HG02759 (cell line): ENCODE results near the gene RFC5.

ENCODE experiments used
- ATAC-seq: cut with Tn5 transposase; IDR thresholded peaks from one replicate; pipeline ENCODE4 v1.9.1; 2021; ENCODE audit warnings: mild to moderate bottlenecking, moderate library complexity; ENCODE audit not compliant: unreplicated experiment

Gene RFC5

DNA sequence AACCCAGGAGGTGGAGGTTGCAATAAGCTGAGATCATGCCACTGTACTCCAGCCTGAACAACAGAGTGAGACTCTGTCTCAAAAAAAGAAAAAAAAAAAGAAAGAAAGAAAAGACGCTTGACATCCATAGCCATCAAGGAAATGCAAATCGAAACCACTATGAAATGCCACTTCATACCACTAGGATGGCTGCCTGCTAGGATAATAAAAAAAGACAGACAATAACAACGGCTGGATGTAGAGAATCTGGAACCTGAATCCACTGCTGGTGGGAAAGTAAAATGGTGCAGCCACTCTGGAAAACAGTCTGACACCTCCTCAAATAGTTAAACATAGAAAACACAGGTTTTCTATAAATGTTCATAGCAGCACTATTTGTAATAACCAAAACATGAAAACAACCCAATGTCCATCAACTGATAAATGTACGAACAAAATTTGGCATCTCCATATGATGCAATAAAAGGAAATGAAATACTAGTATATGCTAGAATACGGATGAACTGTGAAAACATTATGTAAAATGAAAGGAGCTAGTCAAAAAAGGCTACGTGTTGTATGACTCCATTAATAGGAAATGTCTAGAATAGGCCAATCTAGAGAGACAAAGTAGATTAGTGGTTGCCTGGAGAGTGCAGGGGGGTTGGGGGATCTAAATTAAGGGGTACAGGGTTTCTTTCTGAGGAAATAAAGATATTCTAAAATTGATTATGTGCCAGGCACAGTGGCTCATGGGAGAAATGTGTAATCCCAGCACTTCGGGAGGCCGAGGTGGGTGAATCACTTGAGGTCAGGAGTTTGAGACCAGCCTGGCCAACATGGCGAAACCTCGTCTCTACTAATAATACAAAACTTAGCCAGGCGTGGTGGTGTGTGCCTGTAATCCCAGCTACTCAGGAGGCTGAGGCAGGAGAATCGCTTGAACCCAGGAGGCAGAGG is 34.7 kb downstream of the RFC5 start:
- no peak for ATAC-seq

DNA sequence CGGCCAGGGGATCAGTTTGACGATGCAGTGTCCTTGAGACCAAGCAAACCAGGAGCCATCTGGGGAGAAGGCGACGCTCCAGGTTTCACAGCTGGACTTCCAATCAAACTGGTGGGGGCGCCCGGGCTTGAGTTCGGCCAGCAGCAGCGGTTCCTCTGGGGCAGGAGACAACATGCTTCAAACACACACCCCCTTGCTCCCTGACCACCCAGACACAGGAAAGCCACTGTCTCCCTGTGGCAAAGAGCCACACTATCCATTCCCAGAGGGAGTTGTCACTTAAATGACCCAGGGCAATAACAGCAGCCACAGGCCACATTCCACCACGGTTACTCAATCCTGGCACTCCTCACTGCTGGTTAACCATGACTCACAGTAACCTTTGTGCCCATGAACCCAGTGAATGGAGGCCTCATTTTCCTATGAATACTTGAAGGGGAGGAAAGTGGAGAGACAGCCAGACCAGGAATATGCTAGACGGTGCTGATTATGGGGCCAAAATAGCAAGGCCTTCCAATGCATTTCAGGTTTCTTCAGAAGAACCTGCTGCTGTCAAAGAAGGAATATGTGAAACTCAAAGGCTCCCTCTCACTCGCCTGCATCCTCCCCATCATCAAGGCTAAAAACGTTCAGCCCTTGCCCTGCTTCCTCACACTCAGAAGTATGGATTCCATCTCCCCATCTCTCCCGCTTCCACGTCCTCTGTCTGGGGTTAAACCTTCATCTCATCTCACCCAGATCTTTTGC is 36.0 kb downstream of the RFC5 start:
- no peak for ATAC-seq

DNA sequence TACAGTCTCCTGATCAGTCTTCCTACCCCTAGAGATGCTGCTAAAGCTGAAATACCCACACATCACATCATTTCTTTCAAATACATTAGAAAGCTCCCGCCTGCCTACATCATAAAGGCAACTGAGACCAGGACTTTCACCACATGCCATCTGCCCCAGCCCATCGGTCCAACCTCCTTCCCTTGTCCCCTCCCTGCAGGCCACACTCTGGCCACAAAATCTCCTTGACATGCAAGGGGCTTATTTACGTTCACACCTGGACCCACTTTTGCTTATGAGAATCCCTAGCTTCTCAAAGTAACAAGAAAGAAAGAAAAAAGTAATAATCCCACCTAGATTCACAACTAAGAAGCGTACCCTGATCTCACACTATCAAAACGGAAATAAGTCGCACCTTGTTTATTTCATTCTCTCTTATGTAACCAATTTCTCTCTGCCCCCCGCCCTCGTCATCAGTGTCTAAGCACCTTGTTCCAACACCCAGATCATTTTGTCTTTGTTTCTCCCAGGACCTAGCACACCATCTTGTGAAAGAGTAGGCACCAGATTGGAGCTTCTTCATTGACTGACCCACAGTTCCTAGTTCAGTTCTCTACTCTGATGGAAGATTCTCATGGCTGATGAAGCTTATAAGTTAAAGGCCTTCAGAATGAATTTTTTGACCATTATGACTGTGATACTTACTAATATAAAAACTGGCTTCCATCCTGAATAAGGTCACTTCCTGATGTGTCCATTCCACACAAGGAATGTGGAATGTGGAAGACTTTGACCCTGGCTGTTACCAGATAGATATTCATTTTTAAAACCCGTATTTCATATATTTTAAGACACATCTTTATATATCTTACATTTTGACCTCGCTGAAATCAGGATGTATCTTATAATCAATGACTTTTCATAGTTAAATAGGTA is 36.8 kb downstream of the RFC5 start:
- ATAC-seq: no peak

DNA sequence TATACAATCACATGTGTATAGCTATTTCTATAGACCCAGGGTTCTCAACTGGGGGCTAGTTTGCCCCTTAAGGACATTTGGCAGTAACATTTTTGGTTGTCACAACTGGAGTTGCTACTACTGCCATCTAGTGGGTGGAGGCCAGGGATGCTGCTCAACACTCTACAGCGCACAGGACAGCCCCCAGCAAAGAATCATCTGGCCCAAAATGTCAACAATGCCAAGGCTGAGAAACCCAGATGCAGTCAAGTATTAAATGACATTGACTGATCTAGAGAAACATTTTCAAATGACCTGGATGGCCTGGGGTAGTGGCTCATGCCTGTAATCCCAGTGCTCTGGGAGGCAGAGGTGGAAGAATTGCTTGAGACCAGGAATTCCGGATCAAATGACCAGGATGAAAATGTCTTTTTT is 38.6 kb downstream of the RFC5 start:
- peak; percentile 78 for ATAC-seq

DNA sequence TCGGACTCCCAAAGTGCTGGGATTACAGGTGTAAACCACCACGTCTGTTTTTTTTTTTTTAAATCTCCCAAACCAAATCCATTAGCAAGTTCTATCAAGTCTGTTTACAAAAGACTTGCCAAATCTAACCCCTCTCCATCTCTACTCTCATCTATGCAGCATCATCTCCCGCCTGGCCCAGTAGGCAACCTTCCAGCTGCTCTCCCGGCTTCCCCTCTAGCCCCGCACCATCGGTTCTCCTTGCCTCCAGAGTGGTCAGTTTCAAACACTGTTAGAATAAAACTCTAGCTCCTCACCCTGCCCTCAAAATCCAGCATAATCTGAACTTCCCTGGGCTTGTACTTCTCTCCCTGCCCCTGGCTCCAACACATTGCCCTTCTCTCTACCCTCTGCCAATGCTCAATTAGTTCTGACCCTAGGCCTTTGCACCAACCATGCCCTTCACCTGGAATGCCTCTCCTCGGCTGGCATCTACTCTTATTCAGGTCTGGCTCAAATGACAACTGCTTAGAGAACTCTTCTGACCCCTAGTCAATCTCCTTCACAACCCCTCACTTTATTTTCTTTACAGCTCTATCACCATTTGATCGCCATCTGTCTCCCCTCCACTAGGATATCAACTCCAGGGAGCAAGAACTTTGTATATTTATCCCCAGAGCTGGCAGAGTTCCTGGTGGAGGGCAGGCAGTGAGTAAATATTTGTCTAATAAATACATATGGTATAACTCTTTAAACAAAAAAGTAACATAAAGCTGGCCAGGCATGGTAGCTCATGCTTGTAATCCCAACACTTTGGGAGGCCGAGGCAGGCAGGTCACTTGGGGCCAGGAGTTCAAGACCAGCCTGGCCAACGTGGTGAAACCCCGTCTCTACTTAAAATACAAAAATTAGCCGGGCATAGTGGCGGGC is 39.6 kb downstream of the RFC5 start:
- ATAC-seq: no peak

DNA sequence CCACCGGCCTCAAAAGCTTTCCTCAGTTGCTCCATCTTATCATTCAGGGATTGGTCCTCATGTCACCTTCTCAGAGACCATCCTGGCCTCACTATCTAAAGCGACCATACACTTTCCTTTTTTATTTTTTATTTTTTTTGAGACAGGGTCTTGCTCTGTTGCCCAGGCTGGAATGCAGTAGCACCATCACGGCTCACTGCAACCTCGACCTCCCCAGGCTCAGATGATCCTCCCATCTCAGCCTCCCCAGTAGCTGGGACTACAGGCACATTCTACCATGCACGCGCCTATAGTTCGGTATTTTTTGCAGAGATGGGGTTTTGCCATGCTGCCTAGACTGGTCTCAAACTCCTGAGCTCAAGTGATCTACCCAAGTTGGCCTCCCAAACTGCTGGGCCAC is 41.7 kb downstream of the RFC5 start:
- no peak for ATAC-seq

DNA sequence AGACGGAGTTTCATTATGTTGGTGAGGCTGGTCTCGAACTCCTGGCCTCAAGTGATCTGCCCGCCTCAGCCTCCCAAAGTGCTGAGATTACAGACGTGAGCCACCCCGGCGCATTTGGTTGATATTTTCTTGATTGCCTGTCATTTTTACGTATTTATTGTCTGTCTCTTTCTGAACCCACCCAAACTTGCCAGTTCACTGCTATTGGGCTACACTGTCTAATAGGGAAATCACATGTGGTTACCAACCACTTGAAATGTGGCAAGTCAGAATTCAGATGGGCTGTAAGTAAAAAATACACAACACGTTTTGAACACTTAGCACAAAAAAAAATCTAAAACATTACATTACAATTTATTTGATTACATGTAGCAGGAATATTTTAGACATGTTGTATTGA is 42.4 kb downstream of the RFC5 start:
- ATAC-seq: no peak

DNA sequence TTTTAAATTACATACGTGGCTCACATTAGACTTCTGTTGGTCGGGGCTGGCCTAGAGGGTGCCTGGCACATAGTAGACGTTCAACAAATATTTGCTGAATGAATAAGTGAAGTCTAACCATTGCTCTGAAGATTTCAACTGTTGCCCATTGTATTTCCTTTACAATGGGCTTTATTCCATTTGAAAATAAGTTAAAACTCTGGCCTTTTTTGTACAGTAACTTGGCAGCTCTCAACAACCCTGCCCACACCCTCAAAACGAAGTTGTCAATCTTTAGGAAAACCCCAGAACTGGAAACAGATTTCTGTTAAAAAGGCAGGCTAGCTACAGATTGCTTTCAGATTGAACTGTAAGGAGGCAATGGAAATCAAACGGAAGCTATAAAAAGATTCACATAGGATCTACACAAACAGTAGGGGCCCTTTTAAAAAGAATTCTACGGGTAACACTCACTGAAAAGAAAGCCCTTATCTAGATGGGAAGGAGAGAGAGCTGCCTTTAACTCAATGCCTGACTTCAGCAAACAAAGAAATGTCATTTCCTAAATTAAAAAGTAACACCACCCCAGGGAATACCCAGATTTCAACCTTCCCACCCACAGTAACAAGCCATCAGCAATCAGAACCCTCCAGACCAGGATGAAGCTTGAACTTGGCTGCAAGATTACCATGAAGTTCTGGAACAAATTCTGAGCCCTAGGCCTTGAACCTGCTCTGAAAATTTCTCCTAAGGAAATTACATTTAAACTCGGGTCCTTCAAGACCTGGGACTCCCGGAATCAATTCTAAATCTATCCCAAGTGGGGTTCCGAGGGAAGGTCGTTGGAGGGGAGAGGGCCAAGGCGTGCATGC is 43.1 kb downstream of the RFC5 start:
- no peak for ATAC-seq

DNA sequence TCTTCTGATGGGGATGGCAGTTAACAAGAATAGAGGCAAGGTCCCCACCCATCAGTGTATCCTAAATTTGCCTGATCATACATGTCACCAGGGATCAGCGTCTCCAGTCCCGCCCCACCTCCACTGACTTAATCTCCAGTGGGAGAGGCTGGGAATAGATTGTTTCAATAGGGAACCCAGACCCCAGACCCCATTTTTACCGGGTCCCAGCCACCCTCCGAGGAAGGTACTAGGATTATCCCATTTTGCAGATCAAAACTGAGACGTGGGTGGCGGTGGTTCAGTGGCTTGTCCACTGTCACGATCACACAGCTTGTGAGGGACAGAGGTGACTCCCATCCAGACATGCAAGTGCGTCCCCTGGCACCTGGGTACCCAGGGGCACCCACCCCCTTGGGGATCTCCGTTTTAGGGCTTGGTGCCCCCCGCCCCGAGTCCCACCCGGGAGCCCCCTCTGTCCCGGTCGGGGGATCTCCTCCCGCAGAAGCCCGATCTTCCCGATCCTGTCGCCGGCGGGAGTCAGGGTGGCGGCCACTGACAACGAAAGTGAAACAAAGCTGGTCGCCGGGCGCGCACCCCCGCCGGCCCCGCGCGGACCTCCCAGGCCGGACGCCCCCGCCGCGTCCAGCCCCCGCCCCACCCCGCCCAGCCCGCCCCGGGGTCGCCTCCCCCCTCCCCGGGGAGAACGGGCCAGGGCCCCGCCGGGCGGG is 44.0 kb downstream of the RFC5 start:
- peak; percentile 46 for ATAC-seq

DNA sequence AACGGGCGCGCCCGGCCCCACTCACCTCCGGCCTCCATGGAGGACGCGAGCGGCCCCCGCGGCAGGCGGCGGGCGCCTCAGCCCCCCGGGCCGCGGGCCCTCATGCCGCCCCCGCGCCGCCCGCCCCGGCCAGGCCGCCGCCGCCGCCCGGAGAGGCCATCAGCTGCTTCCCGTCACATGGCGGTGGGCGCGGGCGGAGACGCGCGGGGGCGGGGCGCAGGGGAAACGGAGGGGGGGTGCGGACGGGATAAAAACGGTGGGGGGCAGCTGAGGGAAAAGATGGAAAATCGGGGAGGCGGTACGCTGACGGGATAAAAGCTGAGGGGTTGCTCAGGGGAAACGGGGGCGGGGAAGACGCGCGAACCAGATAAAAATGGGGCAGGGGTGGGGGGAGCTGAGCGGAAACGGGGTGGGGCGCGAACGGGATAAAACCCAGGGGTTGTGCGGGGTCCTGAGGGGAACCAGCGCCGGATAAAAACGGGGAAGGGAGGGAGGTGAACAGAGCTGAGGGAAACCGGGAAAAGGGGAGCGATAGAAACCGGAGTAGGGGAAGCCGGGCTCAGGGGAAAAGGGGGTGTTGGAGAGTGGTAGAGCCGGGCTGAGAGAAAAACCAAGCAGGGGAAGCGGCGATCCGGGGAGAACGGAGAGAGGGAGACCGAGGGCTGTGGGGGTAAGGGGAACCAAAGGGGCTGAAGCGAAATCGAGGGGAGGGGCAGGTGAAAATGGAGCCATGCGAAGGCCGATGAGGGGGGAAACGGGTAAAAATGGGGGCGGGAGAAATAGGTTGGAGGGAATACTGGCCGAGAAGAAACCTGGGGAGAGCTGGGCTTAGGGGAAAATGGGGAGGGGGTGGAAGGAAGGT is 44.7 kb downstream of the RFC5 start, which contains the start of gene WSB2:
Gene WSB2 (minus strand): TSS at position 169 of the 862 bp plus-strand sequence. CDS start 131 bp downstream, at position 38.
- peak; percentile 58 for ATAC-seq

DNA sequence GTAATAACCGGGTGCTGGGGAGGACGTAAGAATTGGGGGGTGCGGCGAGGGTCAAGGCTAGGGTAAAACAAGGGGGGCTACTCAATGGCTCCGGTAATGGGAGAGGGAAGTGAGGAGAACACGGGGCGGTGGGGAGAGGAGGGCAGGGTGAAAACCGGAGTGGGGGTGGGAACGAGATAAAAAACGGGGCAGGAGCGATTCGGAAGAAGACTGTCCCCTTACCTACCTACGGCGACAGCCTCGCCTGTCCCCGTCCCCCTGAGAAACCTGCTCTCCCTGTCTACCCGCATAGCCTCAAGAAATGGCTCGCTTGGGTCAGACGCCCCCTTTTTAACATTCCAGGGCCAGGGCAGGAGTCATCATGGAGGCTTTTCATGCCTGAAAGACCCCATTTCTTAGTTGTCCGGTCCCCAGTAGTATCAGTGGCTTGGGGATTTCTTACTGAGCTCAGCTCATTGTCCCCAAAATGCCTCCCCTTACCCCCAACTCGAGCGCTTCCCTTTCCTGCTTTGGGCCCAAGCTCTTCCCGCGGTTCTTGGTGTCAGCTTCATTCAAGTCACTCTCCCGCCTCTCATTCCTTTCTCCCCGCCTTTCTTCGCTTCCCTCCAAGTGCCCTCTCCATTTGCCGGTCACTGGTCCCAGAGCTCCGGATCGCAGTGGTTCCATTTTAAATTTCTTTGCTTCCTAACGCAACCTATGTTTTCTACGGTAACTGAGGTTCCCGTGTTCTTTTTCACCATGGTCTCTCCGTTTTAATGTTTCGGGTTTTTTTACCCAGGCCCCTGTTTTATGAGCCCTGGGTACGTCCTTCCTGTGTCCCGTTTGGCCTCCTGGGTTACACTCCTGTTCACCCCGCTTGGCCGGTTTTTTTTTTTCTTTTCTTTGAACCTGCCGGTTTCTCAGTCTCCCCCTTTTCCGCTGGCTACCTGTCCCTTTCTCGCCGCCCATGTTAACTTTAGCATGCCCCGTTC is 45.7 kb downstream of the RFC5 start:
- no peak for ATAC-seq

DNA sequence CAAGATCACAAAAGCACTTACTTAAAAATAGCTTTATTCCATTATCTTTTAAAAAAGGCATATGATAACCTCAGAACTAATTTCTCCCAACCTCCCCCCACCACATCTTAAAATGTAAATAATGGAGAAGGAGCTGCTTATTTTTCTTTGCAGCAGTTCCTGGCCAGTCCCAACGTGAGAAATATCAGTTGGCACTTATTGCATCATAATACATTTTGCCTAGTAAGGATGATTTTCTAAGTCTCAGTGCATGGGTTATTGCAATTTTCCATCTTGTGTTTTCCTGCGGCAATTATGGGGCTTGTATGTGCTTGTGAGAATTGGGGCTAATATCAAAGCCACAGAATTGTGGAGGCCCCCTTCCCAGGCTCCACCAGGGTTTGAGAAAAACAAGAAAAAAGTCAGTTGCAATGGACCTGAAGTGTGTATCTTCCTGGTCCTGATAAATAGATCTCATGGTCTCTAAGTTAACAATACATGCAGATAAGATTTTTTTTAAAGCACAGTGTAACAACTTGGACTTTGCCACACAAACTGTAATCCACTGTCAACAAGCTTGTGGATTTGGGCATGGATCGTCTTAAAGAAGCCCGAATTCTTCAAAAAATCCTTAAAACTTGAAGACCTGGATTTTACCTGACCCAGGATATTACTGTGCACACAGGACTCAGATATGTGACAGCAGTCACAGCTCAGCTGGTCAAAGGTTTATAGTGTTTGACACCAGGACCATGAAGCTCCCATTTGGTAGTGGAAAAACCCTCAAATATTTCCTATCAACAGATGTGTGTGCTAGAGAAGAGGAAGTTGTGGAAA is 47.3 kb downstream of the RFC5 start:
- ATAC-seq: no peak

DNA sequence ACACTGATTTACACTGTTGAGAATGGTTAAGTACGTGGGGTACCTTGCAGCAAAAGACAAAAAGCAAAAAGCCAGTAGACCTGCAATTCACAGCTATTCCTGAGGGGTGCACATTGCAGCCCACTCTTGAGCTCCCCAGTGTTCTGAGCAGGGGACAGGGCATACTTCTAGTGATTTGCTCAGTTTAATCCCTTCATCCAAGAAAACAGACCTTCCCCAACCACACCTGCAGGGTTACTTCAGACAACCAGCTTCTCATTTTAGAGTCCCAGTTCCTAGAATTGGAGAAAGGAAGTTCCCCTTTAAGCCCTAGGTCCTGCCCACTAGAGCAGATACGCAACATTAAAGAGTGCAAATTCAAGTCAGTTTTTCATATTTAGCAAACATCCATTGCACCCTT is 48.1 kb downstream of the RFC5 start:
- no peak for ATAC-seq

DNA sequence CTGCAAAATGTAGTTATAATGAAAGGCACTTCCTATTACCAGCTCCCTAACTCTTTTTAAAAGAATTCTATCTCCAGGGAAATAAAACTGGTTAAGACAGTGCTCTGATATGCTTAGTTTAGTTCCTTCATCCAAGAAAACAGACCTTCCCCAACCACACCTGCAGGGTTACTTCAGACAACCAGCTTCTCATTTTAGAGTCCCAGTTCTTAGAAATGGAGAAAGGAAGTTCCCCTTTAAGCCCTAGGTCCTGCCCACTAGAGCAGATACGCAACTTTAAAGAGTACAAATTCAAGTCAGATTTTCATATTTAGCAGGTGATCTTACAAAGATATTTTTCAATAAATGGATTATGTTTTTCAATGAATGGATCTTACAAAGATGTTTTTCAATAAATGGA is 48.9 kb downstream of the RFC5 start:
- ATAC-seq: no peak

DNA sequence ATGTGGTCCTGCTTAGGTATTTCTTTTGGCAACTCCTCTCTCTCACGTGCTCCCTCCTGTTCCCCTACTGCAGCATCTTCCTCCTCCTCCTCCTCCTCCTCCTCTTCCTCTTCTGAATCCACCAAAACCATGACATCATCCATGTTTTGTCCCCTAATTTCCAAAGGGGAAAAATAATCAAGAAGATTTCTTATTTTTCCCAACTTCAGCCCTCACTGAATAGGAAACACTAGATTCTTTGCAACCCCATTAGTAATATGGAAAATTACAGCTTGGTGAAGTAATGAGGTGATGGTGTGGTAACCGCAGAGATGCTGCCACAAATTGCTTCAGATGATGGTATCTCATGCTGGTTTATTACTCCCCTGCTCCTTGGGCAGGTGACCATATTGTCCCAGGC is 51.9 kb downstream of the RFC5 start:
- no peak for ATAC-seq
